Breast epithelium (tissue), 3 donors: Measurements from ENCODE around the gene SPPL2B.

Source experiments
- POLR2A ChIP-seq: fragments of 450-650 bp; IDR thresholded peaks from one replicate; pipeline ENCODE4 v1.6.1; 2016; ENCODE audit warnings: antibody characterized with exemption, mild to moderate bottlenecking, moderate library complexity
- POLR2AphosphoS5 ChIP-seq, 3 donors: sonication (generic); formaldehyde crosslinking; IDR thresholded peaks; one replicate each; pipeline ENCODE4 v1.6.1; 2017; ENCODE audit warnings: antibody characterized with exemption in 3 of 3
- TF ChIP-seq, protein P1 (sequence below), 3 donors: fragments of 450-650 bp; IDR thresholded peaks; one replicate each; pipeline ENCODE4 v1.5.1; 2016 to 2017; ENCODE audit warnings: antibody characterized with exemption in 3 of 3, mild to moderate bottlenecking in 3 of 3, moderate library complexity in 3 of 3

DNA sequence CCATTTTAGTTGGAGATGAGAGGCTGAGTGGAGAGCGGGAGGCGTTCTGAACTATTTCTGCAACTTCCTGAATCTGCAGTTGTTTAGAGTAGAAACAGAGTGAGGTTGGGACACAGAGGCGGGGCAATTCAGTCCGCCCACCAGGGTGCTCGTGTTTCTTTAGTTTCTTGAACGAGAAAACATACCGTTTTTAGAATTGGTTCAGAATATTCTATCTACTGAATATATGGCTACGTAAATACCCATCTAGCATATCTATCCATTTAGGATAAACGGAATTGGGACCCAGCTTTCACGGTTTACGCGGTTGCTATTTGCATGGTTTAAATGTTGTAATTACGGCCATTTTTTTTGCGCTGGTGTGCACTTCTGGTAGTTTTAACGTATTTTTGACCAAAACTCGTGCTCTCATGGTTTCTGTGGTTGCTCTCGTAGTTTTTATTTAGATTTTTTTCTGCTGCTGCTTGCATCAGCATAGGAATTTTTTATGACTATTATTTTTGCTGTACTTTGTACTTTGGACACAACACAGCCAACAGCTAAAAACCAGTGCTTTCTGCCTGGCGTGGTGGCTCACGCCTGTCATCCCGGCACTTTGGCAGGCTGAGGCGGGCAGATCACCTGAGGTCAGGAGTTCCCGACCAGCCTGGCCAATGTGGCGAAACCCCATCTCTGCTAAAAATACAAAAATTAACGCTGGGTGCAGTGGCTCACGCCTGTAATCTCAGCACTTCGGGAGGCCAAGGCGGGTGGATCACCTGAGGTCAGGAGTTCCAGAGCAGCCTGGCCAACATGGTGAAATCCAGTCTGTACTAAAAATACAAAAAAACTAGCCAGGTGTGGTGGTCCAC is 66.2 kb downstream of the SPPL2B start:
- TF ChIP-seq, protein P1, sequence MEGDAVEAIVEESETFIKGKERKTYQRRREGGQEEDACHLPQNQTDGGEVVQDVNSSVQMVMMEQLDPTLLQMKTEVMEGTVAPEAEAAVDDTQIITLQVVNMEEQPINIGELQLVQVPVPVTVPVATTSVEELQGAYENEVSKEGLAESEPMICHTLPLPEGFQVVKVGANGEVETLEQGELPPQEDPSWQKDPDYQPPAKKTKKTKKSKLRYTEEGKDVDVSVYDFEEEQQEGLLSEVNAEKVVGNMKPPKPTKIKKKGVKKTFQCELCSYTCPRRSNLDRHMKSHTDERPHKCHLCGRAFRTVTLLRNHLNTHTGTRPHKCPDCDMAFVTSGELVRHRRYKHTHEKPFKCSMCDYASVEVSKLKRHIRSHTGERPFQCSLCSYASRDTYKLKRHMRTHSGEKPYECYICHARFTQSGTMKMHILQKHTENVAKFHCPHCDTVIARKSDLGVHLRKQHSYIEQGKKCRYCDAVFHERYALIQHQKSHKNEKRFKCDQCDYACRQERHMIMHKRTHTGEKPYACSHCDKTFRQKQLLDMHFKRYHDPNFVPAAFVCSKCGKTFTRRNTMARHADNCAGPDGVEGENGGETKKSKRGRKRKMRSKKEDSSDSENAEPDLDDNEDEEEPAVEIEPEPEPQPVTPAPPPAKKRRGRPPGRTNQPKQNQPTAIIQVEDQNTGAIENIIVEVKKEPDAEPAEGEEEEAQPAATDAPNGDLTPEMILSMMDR (IDR thresholded peaks at IDR 0.05): no peak
- TF ChIP-seq POLR2AphosphoS5 (IDR thresholded peaks at IDR 0.05) (no peak), POLR2A (no peak)
